CD14-positive monocyte (primary cell): ENCODE results near the gene PLCB3. TPM values are rescaled to one million over a fixed set of nuclear protein-coding genes. Genes with fewer than 3 reads are reported as not detected.

ENCODE experiments used
- DNase-seq, 3 donors: peaks; one replicate each; pipeline ENCODE4 v3.0.0-alpha.2; 2011 to 2022
- H2AFZ ChIP-seq: 2 replicates; pipeline ENCODE4 v1.6.0; 2012; ENCODE audit warnings: mild to moderate bottlenecking, low read depth, low read length, inconsistent platforms; ENCODE audit not compliant: insufficient read depth, poor library complexity, severe bottlenecking
- H3K27ac ChIP-seq, 2 donors: 1 replicate in 1 of 2; 2 replicates in 1 of 2; pipeline ENCODE4 v1.5.1; 2012 to 2013; ENCODE audit warnings: low read length in 2 of 2, control low read depth in 1 of 2, inconsistent platforms in 1 of 2, low read depth in 1 of 2, mild to moderate bottlenecking in 1 of 2
- H3K27me3 ChIP-seq, 2 donors: one replicate each; pipeline versions ENCODE4 v1.6.0 to v1.6.1; 2011 to 2013; ENCODE audit warnings: low read length in 2 of 2; ENCODE audit not compliant: control insufficient read depth in 2 of 2, insufficient read depth in 2 of 2
- H3K36me3 ChIP-seq, 2 donors: replicated peaks in 1 of 2; 1 replicate in 1 of 2; 2 replicates in 1 of 2; pipeline versions ENCODE4 v1.5.1 to v1.6.1; 2012 to 2013; ENCODE audit warnings: low read length in 2 of 2, control low read depth in 1 of 2, inconsistent platforms in 1 of 2, mild to moderate bottlenecking in 1 of 2; ENCODE audit not compliant: insufficient read depth in 2 of 2, control insufficient read depth in 1 of 2
- H3K4me1 ChIP-seq, 2 donors: 1 replicate in 1 of 2; 2 replicates in 1 of 2; pipeline versions ENCODE4 v1.5.1 to v1.6.1; 2012 to 2013; ENCODE audit warnings: low read length in 2 of 2, control low read depth in 1 of 2, inconsistent platforms in 1 of 2, mild to moderate bottlenecking in 1 of 2, moderate library complexity in 1 of 2; ENCODE audit not compliant: insufficient read depth in 2 of 2, control insufficient read depth in 1 of 2
- H3K4me2 ChIP-seq: replicated peaks from 2 replicates; pipeline ENCODE3; 2012; ENCODE audit warnings: low read length, moderate library complexity, mild to moderate bottlenecking; ENCODE audit not compliant: poor library complexity, severe bottlenecking; ENCODE audit errors: extremely low read depth
- H3K4me3 ChIP-seq, 3 experiments: fragments of 200-600 bp in 1 of 3; sonication (generic) in 1 of 3; replicated peaks in 1 of 3; 1 replicate in 2 of 3; 2 replicates in 1 of 3; pipeline ENCODE4 v1.5.1; 2011 to 2013; ENCODE audit warnings: low read length in 3 of 3, mild to moderate bottlenecking in 3 of 3, control low read depth in 2 of 3, low read depth in 2 of 3, inconsistent platforms in 1 of 3, moderate library complexity in 1 of 3
- H3K79me2 ChIP-seq: 2 replicates; pipeline ENCODE4 v1.6.0; 2012; ENCODE audit warnings: mild to moderate bottlenecking, control low read depth, inconsistent platforms, low read length, moderate library complexity; ENCODE audit not compliant: insufficient read depth
- H3K9ac ChIP-seq: 2 replicates; pipeline ENCODE4 v1.6.0; 2017; ENCODE audit warnings: low read length, mild to moderate bottlenecking; ENCODE audit not compliant: insufficient read depth, poor library complexity, severe bottlenecking
- H3K9me3 ChIP-seq, 2 donors: replicated peaks in 1 of 2; 1 replicate in 1 of 2; 2 replicates in 1 of 2; pipeline versions ENCODE4 v1.5.1 to v1.6.1; 2012 to 2013; ENCODE audit warnings: low read length in 2 of 2, control low read depth in 1 of 2; ENCODE audit not compliant: control insufficient read depth in 1 of 2, insufficient read depth in 1 of 2
- H4K20me1 ChIP-seq: 2 replicates; pipeline ENCODE4 v1.6.0; 2012; ENCODE audit warnings: mild to moderate bottlenecking, low read length, control low read depth, moderate library complexity; ENCODE audit not compliant: insufficient read depth
- H3K27ac Mint-ChIP-seq, 7 donors: one replicate each; pipeline ENCODE4 v1.8.0; 2020; ENCODE audit warnings: mild to moderate bottlenecking in 7 of 7, mixed read lengths in 7 of 7, moderate library complexity in 6 of 7, inconsistent platforms in 2 of 7
- H3K27me3 Mint-ChIP-seq, 3 donors: one replicate each; pipeline ENCODE4 v1.8.0; 2021 to 2022; ENCODE audit warnings: low read depth in 3 of 3, mild to moderate bottlenecking in 3 of 3, mixed read lengths in 3 of 3, moderate library complexity in 3 of 3, inconsistent platforms in 1 of 3
- H3K36me3 Mint-ChIP-seq, 2 donors: one replicate each; pipeline ENCODE4 v1.8.0; 2020; ENCODE audit warnings: mixed read lengths in 2 of 2, inconsistent platforms in 1 of 2, mild to moderate bottlenecking in 1 of 2
- H3K4me1 Mint-ChIP-seq: one replicate; pipeline ENCODE4 v1.8.0; 2020; ENCODE audit warnings: mild to moderate bottlenecking, mixed read lengths
- H3K4me3 Mint-ChIP-seq, 2 donors: one replicate each; pipeline ENCODE4 v1.8.0; 2020; ENCODE audit warnings: mild to moderate bottlenecking in 2 of 2, mixed read lengths in 2 of 2, moderate library complexity in 1 of 2
- H3K9me3 Mint-ChIP-seq, 7 donors: one replicate each; pipeline ENCODE4 v1.8.0; 2020 to 2022; ENCODE audit warnings: mixed read lengths in 7 of 7, mild to moderate bottlenecking in 6 of 7, moderate library complexity in 6 of 7, inconsistent platforms in 2 of 7
- CTCF ChIP-seq: fragments of 200-600 bp; IDR thresholded peaks from one replicate; pipeline ENCODE4 v1.8.0; 2022; ENCODE audit warnings: antibody characterized with exemption, mild to moderate bottlenecking
- WGBS: methylation state at CpG from one replicate; pipeline ENCODE4 v1.1.5; 2013; ENCODE audit warnings: missing lambda C conversion rate; ENCODE audit not compliant: insufficient coverage; 5-methylcytosine and 5-hydroxymethylcytosine counted together
- intact Hi-C, 2 donors: fragments of 100-400 bp; cut with micrococcal nuclease; formaldehyde crosslinking; loops; one replicate each; pipeline versions ENCODE4 v1.15.0 to v1.15.1; 2023
- polyA plus RNA-seq, 3 donors: library from polyadenylated mRNA; depleted of rRNA in 1 of 3; unstranded in 2 of 3; stranded (reverse) in 1 of 3; fragments of 300-500 nt in 2 of 3; fragments of >200 nt in 1 of 3; fragmentation: Illumina TruSeq in 2 of 3; gene quantifications; 1 replicate in 2 of 3; 2 replicates in 1 of 3; pipeline ENCODE4 v1.2.3, GENCODE V29; 2012 to 2021

The PLCB3 gene
- polyA plus RNA-seq, 3 donors, result 1.1 to 17.8 (median 1.4) TPM

- H2AFZ ChIP-seq, result no peak overlapping the region
- H3K4me3 ChIP-seq, result no peak overlapping the region
- H3K27me3 ChIP-seq, result peaks cover 0 to 7% of the 10 kb centered on the region in 2 donors
- TF ChIP-seq CTCF, result no peak
- H3K4me2 ChIP-seq, result no peak overlapping the region
- H4K20me1 ChIP-seq, result no peaks in the 10 kb centered on the region
- no peak overlapping the region for H3K9ac ChIP-seq
- WGBS, result 90% methylated on average over 5 of the region's 8 CpGs
- H3K27ac ChIP-seq, result no peak overlapping the region
- peaks cover 0 to 8% (median 2%) of the 10 kb centered on the region in 7 donors for H3K9me3 Mint-ChIP-seq
- no peaks in the 10 kb centered on the region for H3K9me3 ChIP-seq
- peaks cover 46% of the 10 kb centered on the region for H3K4me1 Mint-ChIP-seq
- peaks cover 14 to 32% of the 10 kb centered on the region in 2 donors for H3K36me3 Mint-ChIP-seq
- intact Hi-C loops, result no loop called here
- no peak overlapping the region for H3K27ac Mint-ChIP-seq
- no peak for DNase-seq
- peaks cover 11 to 21% (median 16%) of the 10 kb centered on the region in 3 donors for H3K27me3 Mint-ChIP-seq
- peaks cover 13% of the 10 kb centered on the region for H3K79me2 ChIP-seq
- no peaks in the 10 kb centered on the region for H3K36me3 ChIP-seq
- H3K4me1 ChIP-seq, result peaks cover 43 to 64% of the 10 kb centered on the region in 2 donors
- no peak overlapping the region for H3K4me3 Mint-ChIP-seq
Measured at GRCh38 chr11:64232967-64233315, 18.4 kb upstream of the PLCB3 start.

GRCh38 chr11:64233913-64234586, 17.3 kb upstream of the PLCB3 start, which contains the start of gene VEGFB:
Gene VEGFB, plus strand, starts transcription at chr11:64234584. Its CDS starts 250 bp downstream, at chr11:64234834.
- Histone ChIP-seq H3K4me1 (peaks cover 53 to 74% of the 10 kb centered on the region in 2 donors), H4K20me1 (no peaks in the 10 kb centered on the region)

More at GRCh38 chr11:64233913-64234586, 17.3 kb upstream of the PLCB3 start, which contains the start of gene VEGFB:
- intact Hi-C loops, result no loop called here
- peaks cover 11 to 21% (median 16%) of the 10 kb centered on the region in 3 donors for H3K27me3 Mint-ChIP-seq
- peak within 1 kb of the TSS in 3 of 7 donors; percentile 25 to 45 (median 26) for H3K27ac Mint-ChIP-seq
- 10% methylated on average over 41 of the region's 62 CpGs for WGBS
- peaks cover 0 to 7% of the 10 kb centered on the region in 2 donors for H3K27me3 ChIP-seq
- H3K36me3 Mint-ChIP-seq, result peaks cover 14 to 29% of the 10 kb centered on the region in 2 donors
- peaks cover 0 to 8% (median 2%) of the 10 kb centered on the region in 7 donors for H3K9me3 Mint-ChIP-seq
- peak within 1 kb of the TSS; percentile 54 for H3K9ac ChIP-seq
- peak within 1 kb of the TSS; percentile 77 to 85 for H3K4me3 Mint-ChIP-seq
- TF ChIP-seq CTCF, result no peak
- peak within 1 kb of the TSS in 2 of 3 experiments; percentile 20 to 75 for H3K4me3 ChIP-seq
- H3K36me3 ChIP-seq, result no peaks in the 10 kb centered on the region
- H3K9me3 ChIP-seq, result no peaks in the 10 kb centered on the region
- H3K4me2 ChIP-seq, result peak within 1 kb of the TSS; percentile 84
- H3K4me1 Mint-ChIP-seq, result peaks cover 51% of the 10 kb centered on the region
- peak within 1 kb of the TSS; percentile 61 for H2AFZ ChIP-seq
- H3K27ac ChIP-seq, result no peak within 1 kb of the TSS
- peaks cover 5% of the 10 kb centered on the region for H3K79me2 ChIP-seq
- DNase-seq, result peak; percentile 19 to 35 (median 29)
